ENCODE data around the gene STX1A. TPM values are rescaled to one million over a fixed set of nuclear protein-coding genes. Genes with fewer than 3 reads are reported as not detected.

STX1A gene
- total and polyA plus RNA-seq, 2 of the 4 experiments (the other 2 are of a cell fraction), result 9.3 to 22.0 TPM

DNA sequence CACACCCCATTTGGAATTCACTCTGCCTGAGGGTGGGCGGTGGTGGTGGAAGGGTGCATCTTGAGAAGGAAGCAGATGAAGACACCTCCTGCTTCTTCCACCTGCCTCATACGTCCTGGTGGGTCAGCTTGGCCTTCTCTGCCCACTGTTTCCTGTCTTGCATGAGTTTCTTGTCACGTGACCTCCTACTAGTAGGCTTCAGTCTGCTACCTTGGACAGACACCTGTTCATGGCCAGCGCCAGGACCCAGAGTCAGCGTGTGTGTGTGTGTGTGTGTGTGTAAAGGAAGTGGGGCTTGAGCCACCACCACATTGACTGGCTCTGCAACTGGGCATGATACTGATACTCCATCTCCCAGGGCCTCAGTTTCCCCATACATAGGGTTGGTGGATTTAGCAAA, 68.9 kb downstream of the STX1A start:
- DNase-seq (no peak), ATAC-seq (ENCODE audit: low read depth) (no peak)
- H3K27ac ChIP-seq (ENCODE audit: insufficient read depth, low read length), result no peak overlapping the region
- no peaks in the 10 kb centered on the region; the same call in 1 of the 2 replicates for H3K4me1 ChIP-seq (ENCODE audit: control insufficient read depth, insufficient read depth, low read length)
- no peak overlapping the region for H4K8ac ChIP-seq (ENCODE audit: low read depth in 2 of 2, low read length in 2 of 2)
- H3K56ac ChIP-seq (ENCODE audit: extremely low read depth, insufficient read depth, low read length), result no peak overlapping the region
- H2BK5ac ChIP-seq (ENCODE audit: low read depth, low read length, poor library complexity, severe bottlenecking), result no peak overlapping the region
- no peak overlapping the region for H2BK15ac ChIP-seq (ENCODE audit: low read depth, low read length)
- in situ Hi-C loops (cut with MboI; ENCODE audit: low sequenced_read_pairs) (no loop called here), dilution Hi-C loops (cut with HindIII; ENCODE audit: low sequenced_read_pairs, unreplicated experiment) (no loop called here), intact Hi-C loops (cut with micrococcal nuclease) (no loop called here)
- H3K79me1 ChIP-seq (ENCODE audit: low read depth in 1 of 2, low read length in 2 of 2), result no peaks in the 10 kb centered on the region
- no peaks in the 10 kb centered on the region for H3K9me1 ChIP-seq (ENCODE audit: insufficient read depth, low read length)
- no peak overlapping the region for H2AFZ ChIP-seq (replicated peaks; ENCODE audit: low read length, poor library complexity)
- ChIA-PET POLR2A (ENCODE audit: unreplicated experiment) (no interaction called here), CTCF (no interaction called here)
- no peak overlapping the region for H3K23ac ChIP-seq (ENCODE audit: low read depth, low read length)
- no peak overlapping the region for H2AK9ac ChIP-seq (replicated peaks; ENCODE audit: low read depth, low read length, poor library complexity)
- no peak overlapping the region for H2AK5ac ChIP-seq (ENCODE audit: low read depth, low read length)
- H3K4me3 ChIP-seq (ENCODE audit: insufficient read depth, low read depth, low read length), result no peak overlapping the region
- H3K9ac ChIP-seq (ENCODE audit: low read depth, low read length), result no peak overlapping the region
- H4K20me1 ChIP-seq (ENCODE audit: insufficient read depth, low read length), result no peaks in the 10 kb centered on the region
- no peak overlapping the region for H4K5ac ChIP-seq (ENCODE audit: low read depth, low read length)
- H2BK120ac ChIP-seq (ENCODE audit: low read depth, low read length), result no peak overlapping the region
- H3K36me3 ChIP-seq (ENCODE audit: control insufficient read depth, insufficient read depth, low read length), result no peaks in the 10 kb centered on the region
- TF ChIP-seq MAFK (IDR thresholded peaks at IDR 0.05; ENCODE audit: low read depth, low read length), result no peak
- no peak overlapping the region for H4K91ac ChIP-seq (ENCODE audit: insufficient read depth, low read depth, low read length)
- peaks cover 63% of the 10 kb centered on the region for H3K27me3 ChIP-seq (ENCODE audit: control insufficient read depth, insufficient read depth, low read length)
- 0% methylated on average over 1 of the region's 5 CpGs; no CpG with 5 or more reads in 1 of the 2 experiments for WGBS, 2 experiments (ENCODE audit: extremely low coverage in 2 of 2, insufficient read length in 1 of 2)
- no peak overlapping the region for H2BK20ac ChIP-seq (ENCODE audit: low read depth, low read length)
- no peaks in the 10 kb centered on the region for H3K9me3 ChIP-seq (ENCODE audit: control insufficient read depth, insufficient read depth, low read length)
- H3K14ac ChIP-seq (replicated peaks; ENCODE audit: low read depth, low read length), result no peak overlapping the region
- no TSS peak for BruUV-seq (replicated peaks)
- no peak overlapping the region for H3K4ac ChIP-seq (ENCODE audit: low read depth, low read length)
- H3K18ac ChIP-seq (ENCODE audit: low read depth, low read length), result no peak overlapping the region
- no peak overlapping the region for H3K4me2 ChIP-seq (ENCODE audit: low read depth, low read length)
